ENCODE results near the gene ZNFX1. TPM values are rescaled to one million over a fixed set of nuclear protein-coding genes. Genes with fewer than 3 reads are reported as not detected.

ZNFX1 gene
- total RNA-seq, 2 donors from 2014 or later = 7.3 to 17.4 TPM

- no peak for ATAC-seq
- TF ChIP-seq POLR2A (IDR thresholded peaks at IDR 0.05) (no peak), CTCF (IDR thresholded peaks at IDR 0.05) (no peak)
- DNase-seq = no peak
- 0 to 46% methylated on average over 1 of the region's 1 CpG for WGBS, 2 donors
- H3K4me3 ChIP-seq = no peak overlapping the region
- H3K27me3 ChIP-seq = no peaks in the 10 kb centered on the region
- H3K9me3 ChIP-seq = no peaks in the 10 kb centered on the region
- H3K4me1 ChIP-seq = peaks cover 4% of the 10 kb centered on the region
- peaks cover 0 to 24% of the 10 kb centered on the region in 2 donors for H3K36me3 ChIP-seq (replicated peaks in 1 of 2; ENCODE audit: insufficient read depth in 1 of 2, low read depth in 2 of 2)
- no peak overlapping the region for H3K27ac ChIP-seq
- intact Hi-C loops (cut with DNase I) = no loop called here
Observed at GRCh38 chr20:49262444-49262843, 15.4 kb downstream of the ZNFX1 start.

GRCh38 chr20:49261173-49261572 is 16.7 kb downstream of the ZNFX1 start:
- no peak for ATAC-seq
- Histone ChIP-seq H3K4me3 (no peak overlapping the region), H3K27me3 (no peaks in the 10 kb centered on the region), H3K27ac (no peak overlapping the region), H3K4me1 (peaks cover 4% of the 10 kb centered on the region), H3K9me3 (no peaks in the 10 kb centered on the region), H3K36me3 (replicated peaks in 1 of 2; ENCODE audit: insufficient read depth in 1 of 2, low read depth in 2 of 2) (peaks cover 0 to 35% of the 10 kb centered on the region in 2 donors)
- TF ChIP-seq POLR2A (IDR thresholded peaks at IDR 0.05) (no peak), CTCF (IDR thresholded peaks at IDR 0.05) (no peak)
- DNase-seq = no peak
- WGBS, 2 donors = 96 to 100% methylated on average over 3 of the region's 3 CpGs
- intact Hi-C loops (cut with DNase I) = no loop called here

GRCh38 chr20:49260218-49260617 is 17.6 kb downstream of the ZNFX1 start:
- TF ChIP-seq CTCF (IDR thresholded peaks at IDR 0.05) (no peak), POLR2A (IDR thresholded peaks at IDR 0.05) (no peak)
- DNase-seq = no peak
- Histone ChIP-seq H3K9me3 (no peaks in the 10 kb centered on the region), H3K27ac (no peak overlapping the region), H3K36me3 (replicated peaks in 1 of 2; ENCODE audit: insufficient read depth in 1 of 2, low read depth in 2 of 2) (peaks cover 6 to 41% of the 10 kb centered on the region in 2 donors), H3K4me1 (no peaks in the 10 kb centered on the region), H3K27me3 (no peaks in the 10 kb centered on the region), H3K4me3 (no peak overlapping the region)
- ATAC-seq = no peak
- intact Hi-C loops (cut with DNase I) = no loop called here
- WGBS, 2 donors = 86 to 92% methylated on average over 4 of the region's 4 CpGs

GRCh38 chr20:49259799-49260198 is 18.1 kb downstream of the ZNFX1 start:
- Histone ChIP-seq H3K27ac (no peak overlapping the region), H3K9me3 (no peaks in the 10 kb centered on the region), H3K4me1 (no peaks in the 10 kb centered on the region), H3K27me3 (no peaks in the 10 kb centered on the region), H3K36me3 (replicated peaks in 1 of 2; ENCODE audit: insufficient read depth in 1 of 2, low read depth in 2 of 2) (peaks cover 6 to 39% of the 10 kb centered on the region in 2 donors), H3K4me3 (no peak overlapping the region)
- intact Hi-C loops (cut with DNase I) = no loop called here
- WGBS, 2 donors = 86 to 89% methylated on average over 2 of the region's 2 CpGs
- TF ChIP-seq CTCF (IDR thresholded peaks at IDR 0.05) (no peak), POLR2A (IDR thresholded peaks at IDR 0.05) (no peak)
- ATAC-seq (no peak), DNase-seq (no peak)

- H3K4me3 ChIP-seq = no peak overlapping the region
- H3K4me1 ChIP-seq = no peaks in the 10 kb centered on the region
- ATAC-seq = no peak
- H3K9me3 ChIP-seq = no peaks in the 10 kb centered on the region
- DNase-seq = no peak
- intact Hi-C loops (cut with DNase I) = no loop called here
- H3K36me3 ChIP-seq (replicated peaks in 1 of 2; ENCODE audit: insufficient read depth in 1 of 2, low read depth in 2 of 2) = peaks cover 6 to 36% of the 10 kb centered on the region in 2 donors
- WGBS, 2 donors = 62 to 66% methylated on average over 4 of the region's 4 CpGs
- TF ChIP-seq CTCF (IDR thresholded peaks at IDR 0.05) (no peak), POLR2A (IDR thresholded peaks at IDR 0.05) (no peak)
- H3K27me3 ChIP-seq = no peaks in the 10 kb centered on the region
- no peak overlapping the region for H3K27ac ChIP-seq
Observed at GRCh38 chr20:49259284-49259683, 18.6 kb downstream of the ZNFX1 start.

All from body of pancreas (tissue), 4 donors.